ENCODE data around the gene COX19. TPM values are rescaled to one million over a fixed set of nuclear protein-coding genes. Genes with fewer than 3 reads are reported as not detected.
A peak's percentile ranks its signal among the peaks of the same experiment; 100 is the strongest.

COX19 gene
- total RNA-seq, 1 donor from 2014 or later, result 10.8 TPM

GRCh38 chr7:916291-916941, 58.9 kb downstream of the COX19 start:
- no peak for DNase-seq (ENCODE audit: extremely low spot score in 2 of 2)
- TF ChIP-seq, protein P1, sequence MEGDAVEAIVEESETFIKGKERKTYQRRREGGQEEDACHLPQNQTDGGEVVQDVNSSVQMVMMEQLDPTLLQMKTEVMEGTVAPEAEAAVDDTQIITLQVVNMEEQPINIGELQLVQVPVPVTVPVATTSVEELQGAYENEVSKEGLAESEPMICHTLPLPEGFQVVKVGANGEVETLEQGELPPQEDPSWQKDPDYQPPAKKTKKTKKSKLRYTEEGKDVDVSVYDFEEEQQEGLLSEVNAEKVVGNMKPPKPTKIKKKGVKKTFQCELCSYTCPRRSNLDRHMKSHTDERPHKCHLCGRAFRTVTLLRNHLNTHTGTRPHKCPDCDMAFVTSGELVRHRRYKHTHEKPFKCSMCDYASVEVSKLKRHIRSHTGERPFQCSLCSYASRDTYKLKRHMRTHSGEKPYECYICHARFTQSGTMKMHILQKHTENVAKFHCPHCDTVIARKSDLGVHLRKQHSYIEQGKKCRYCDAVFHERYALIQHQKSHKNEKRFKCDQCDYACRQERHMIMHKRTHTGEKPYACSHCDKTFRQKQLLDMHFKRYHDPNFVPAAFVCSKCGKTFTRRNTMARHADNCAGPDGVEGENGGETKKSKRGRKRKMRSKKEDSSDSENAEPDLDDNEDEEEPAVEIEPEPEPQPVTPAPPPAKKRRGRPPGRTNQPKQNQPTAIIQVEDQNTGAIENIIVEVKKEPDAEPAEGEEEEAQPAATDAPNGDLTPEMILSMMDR (IDR thresholded peaks at IDR 0.05), result no peak
- TF ChIP-seq POLR2A (IDR thresholded peaks at IDR 0.05) (no peak), POLR2AphosphoS5 (IDR thresholded peaks at IDR 0.05; ENCODE audit: insufficient read depth in 1 of 2, low read depth in 1 of 2) (no peak)
- Histone ChIP-seq H3K9me3 (no peaks in the 10 kb centered on the region), H3K36me3 (no peaks in the 10 kb centered on the region), H3K4me3 (no peak overlapping the region), H3K4me1 (peaks cover 16% of the 10 kb centered on the region), H3K27me3 (no peaks in the 10 kb centered on the region), H3K27ac (no peak overlapping the region)
- intact Hi-C loops (cut with DNase I), result no loop called here

MicroRNA genes within 50 kb of the gene (microRNA counts, 767-probe panel; counts per million panel counts)
- microRNA hsa-miR-339-3p, result 238 to 261 counts per million in 2 donors
- microRNA hsa-miR-339-5p, result 238 to 261 counts per million in 2 donors

Small RNA genes lying within 50 kb of the gene (microRNA-seq; reads per million reads assigned to microRNA genes)
- 427 reads per million, percentile 70 among the genes with 10 or more reads in this experiment for gene MIR339 (ENCODE audit: borderline number of aligned reads, borderline replicate concordance)

Small RNA genes lying within 50 kb of the gene (small RNA-seq; reads per million reads assigned to genes)
- 4.0 reads per million, percentile 83 among the genes with 10 or more reads in this experiment for gene MIR339

Other genes with a start within 250 kb of the COX19 start
- gene DNAAF5, start 248.8 kb downstream of the COX19 start, total RNA-seq, result 29.7 TPM
- gene PRKAR1B, start 248.3 kb downstream of the COX19 start, total RNA-seq, result 31.4 TPM
- gene SUN1, start 143.1 kb downstream of the COX19 start, total RNA-seq, result 170 TPM
- 35.8 TPM for gene GET4, start 99.0 kb downstream of the COX19 start, total RNA-seq
- 4.2 TPM for gene ADAP1, start 20.9 kb downstream of the COX19 start, total RNA-seq
- gene CYP2W1, start 7.6 kb upstream of the COX19 start, total RNA-seq, result 2.0 TPM
- 36.1 TPM for gene GPR146, start 69.0 kb upstream of the COX19 start, total RNA-seq
- 8.3 TPM for gene GPER1, start 112.6 kb upstream of the COX19 start, total RNA-seq
- 30.9 TPM for gene ZFAND2A, start 184.6 kb upstream of the COX19 start, total RNA-seq